Measurements from ENCODE around the gene NPTX2.

Gene NPTX2

GRCh38 chr7:98573816-98574215 lies 43.3 kb upstream of the NPTX2 start:
- TF ChIP-seq, protein P1, sequence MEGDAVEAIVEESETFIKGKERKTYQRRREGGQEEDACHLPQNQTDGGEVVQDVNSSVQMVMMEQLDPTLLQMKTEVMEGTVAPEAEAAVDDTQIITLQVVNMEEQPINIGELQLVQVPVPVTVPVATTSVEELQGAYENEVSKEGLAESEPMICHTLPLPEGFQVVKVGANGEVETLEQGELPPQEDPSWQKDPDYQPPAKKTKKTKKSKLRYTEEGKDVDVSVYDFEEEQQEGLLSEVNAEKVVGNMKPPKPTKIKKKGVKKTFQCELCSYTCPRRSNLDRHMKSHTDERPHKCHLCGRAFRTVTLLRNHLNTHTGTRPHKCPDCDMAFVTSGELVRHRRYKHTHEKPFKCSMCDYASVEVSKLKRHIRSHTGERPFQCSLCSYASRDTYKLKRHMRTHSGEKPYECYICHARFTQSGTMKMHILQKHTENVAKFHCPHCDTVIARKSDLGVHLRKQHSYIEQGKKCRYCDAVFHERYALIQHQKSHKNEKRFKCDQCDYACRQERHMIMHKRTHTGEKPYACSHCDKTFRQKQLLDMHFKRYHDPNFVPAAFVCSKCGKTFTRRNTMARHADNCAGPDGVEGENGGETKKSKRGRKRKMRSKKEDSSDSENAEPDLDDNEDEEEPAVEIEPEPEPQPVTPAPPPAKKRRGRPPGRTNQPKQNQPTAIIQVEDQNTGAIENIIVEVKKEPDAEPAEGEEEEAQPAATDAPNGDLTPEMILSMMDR (IDR thresholded peaks at IDR 0.05; ENCODE audit: borderline replicate concordance, control extremely low read depth, extremely low read depth, insufficient read depth, missing control alignments): no peak
- DNase-seq (ENCODE audit: low spot score): no peak
- in situ Hi-C loops (cut with MboI; ENCODE audit: low sequenced_read_pairs, unreplicated experiment): no loop called here

GRCh38 chr7:98575878-98576277 lies 41.2 kb upstream of the NPTX2 start:
- TF ChIP-seq, protein P1 (IDR thresholded peaks at IDR 0.05; ENCODE audit: borderline replicate concordance, control extremely low read depth, extremely low read depth, insufficient read depth, missing control alignments): no peak
- in situ Hi-C loops (cut with MboI; ENCODE audit: low sequenced_read_pairs, unreplicated experiment): no loop called here
- DNase-seq (ENCODE audit: low spot score): no peak

DNA sequence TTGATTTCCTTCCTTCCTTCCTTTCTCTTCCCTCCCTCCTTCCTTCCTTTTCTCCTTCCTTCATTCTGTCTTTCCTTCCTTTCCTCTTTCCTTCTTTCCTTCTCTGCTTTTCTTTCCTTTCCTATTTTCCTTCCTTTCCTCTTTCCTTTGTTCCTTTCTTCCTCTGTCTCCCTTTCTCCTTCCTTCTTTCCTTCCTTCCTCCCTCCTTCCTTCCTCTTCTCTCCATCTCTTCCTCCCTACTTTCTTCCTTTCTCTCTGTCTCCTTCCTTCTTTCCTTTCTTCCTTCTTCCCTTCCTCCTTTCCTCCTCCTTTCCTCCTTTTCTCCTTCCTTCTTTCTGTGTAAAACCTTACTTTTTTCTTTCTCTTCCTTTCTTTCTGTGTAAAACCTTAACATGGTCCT lies 32.3 kb upstream of the NPTX2 start:
- in situ Hi-C loops (cut with MboI; ENCODE audit: low sequenced_read_pairs, unreplicated experiment): no loop called here

DNA sequence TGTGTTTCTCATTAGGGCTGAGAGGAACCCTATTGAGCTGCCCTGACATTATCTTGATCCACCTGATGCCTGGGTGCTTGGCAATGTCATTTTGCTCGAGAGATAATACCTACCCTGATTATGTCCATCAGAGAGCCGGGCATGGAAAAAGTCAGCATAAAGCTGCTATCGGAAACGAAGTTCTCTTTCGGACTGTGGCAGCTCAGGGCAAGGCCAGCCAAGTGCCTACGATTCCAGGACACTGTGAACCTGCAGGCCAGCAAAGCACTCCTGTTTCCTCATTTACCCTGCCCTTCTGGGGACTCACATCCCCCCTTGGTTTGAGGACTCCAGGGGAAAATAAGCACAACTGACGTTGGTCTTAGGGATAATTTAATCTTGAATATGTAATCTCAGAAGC lies 25.2 kb upstream of the NPTX2 start:
- no peak for DNase-seq (ENCODE audit: low spot score)
- TF ChIP-seq, protein P1 (IDR thresholded peaks at IDR 0.05; ENCODE audit: borderline replicate concordance, control extremely low read depth, extremely low read depth, insufficient read depth, missing control alignments): no peak
- in situ Hi-C loops (cut with MboI; ENCODE audit: low sequenced_read_pairs, unreplicated experiment): no loop called here

More for the DNA sequence above, 32.3 kb upstream of the NPTX2 start:
- TF ChIP-seq, protein P1 (IDR thresholded peaks at IDR 0.05; ENCODE audit: borderline replicate concordance, control extremely low read depth, extremely low read depth, insufficient read depth, missing control alignments): no peak
- DNase-seq (ENCODE audit: low spot score): no peak

- TF ChIP-seq, protein P1 (IDR thresholded peaks at IDR 0.05; ENCODE audit: borderline replicate concordance, control extremely low read depth, extremely low read depth, insufficient read depth, missing control alignments): no peak
- in situ Hi-C loops (cut with MboI; ENCODE audit: low sequenced_read_pairs, unreplicated experiment): no loop called here
These were observed 22.7 kb upstream of the NPTX2 start for GRCh38 chr7:98594348-98594747.

DNA sequence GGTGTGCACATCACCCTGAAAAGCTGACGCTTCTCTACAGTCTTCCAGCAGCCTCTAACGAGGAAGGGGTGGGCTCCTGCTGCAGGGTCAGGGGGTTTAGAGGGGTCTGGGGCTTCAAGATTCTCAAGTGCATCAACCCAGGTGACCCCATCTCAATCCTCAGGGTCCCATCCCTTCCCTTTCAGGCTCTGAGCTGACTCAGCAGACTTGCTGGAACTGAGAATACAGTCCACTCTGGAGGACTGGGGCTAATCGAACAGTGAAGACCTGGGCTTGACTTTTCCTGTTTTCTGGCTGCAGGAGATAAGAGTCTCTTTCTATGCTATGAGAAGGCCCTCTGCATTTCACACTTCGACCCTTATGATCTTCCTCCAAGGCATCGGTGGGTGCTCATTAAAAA lies 22.3 kb upstream of the NPTX2 start:
- TF ChIP-seq, protein P1 (IDR thresholded peaks at IDR 0.05; ENCODE audit: borderline replicate concordance, control extremely low read depth, extremely low read depth, insufficient read depth, missing control alignments): no peak
- in situ Hi-C loops (cut with MboI; ENCODE audit: low sequenced_read_pairs, unreplicated experiment): no loop called here
- DNase-seq (ENCODE audit: low spot score): no peak

More at GRCh38 chr7:98594348-98594747, 22.7 kb upstream of the NPTX2 start:
- no peak for DNase-seq (ENCODE audit: low spot score)
